Esophagus muscularis mucosa (tissue), 4 donors: ENCODE data around the gene NYAP2.

ENCODE experiments used
- EP300 ChIP-seq: sonication (generic); formaldehyde crosslinking; IDR thresholded peaks from one replicate; pipeline ENCODE4 v1.6.1; 2017; ENCODE audit warnings: antibody characterized with exemption
- POLR2A ChIP-seq: fragments of 450-650 bp; IDR thresholded peaks from one replicate; pipeline ENCODE4 v1.6.1; 2017; ENCODE audit warnings: antibody characterized with exemption, moderate library complexity, mild to moderate bottlenecking, low read depth
- POLR2AphosphoS5 ChIP-seq, 2 donors: sonication (generic); formaldehyde crosslinking; IDR thresholded peaks; one replicate each; pipeline ENCODE4 v1.6.1; 2017; ENCODE audit warnings: antibody characterized with exemption in 2 of 2
- TF ChIP-seq, protein P1 (sequence below), 3 experiments: fragments of 200-600 bp in 2 of 3; fragments of 450-650 bp in 1 of 3; sonication (generic) in 2 of 3; IDR thresholded peaks; one replicate each; pipeline ENCODE4 v1.5.1; 2017 to 2019; ENCODE audit warnings: antibody characterized with exemption in 3 of 3, mild to moderate bottlenecking in 2 of 3, moderate library complexity in 1 of 3

DNA sequence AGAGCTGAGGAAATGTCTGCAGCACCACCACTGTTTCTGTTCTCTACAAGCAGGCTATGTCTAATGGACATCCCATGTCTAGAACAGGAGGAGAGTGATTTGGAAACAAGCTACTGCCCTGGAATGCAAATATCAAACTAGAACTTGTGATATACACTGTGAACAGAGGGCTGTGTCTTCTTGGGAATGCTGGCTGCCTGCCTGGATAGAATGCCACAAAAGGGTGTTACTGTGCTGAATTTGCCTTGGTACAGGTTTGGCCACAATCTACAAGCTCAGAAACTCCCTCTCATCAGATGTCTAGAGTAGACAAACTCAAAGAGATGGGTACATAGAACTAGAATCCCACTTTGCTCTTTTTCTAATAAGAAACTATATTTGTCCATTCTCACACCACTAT is 170.5 kb downstream of the NYAP2 start:
- TF ChIP-seq POLR2AphosphoS5 (IDR thresholded peaks at IDR 0.05) (no peak), POLR2A (no peak), EP300 (no peak)
- TF ChIP-seq, protein P1, sequence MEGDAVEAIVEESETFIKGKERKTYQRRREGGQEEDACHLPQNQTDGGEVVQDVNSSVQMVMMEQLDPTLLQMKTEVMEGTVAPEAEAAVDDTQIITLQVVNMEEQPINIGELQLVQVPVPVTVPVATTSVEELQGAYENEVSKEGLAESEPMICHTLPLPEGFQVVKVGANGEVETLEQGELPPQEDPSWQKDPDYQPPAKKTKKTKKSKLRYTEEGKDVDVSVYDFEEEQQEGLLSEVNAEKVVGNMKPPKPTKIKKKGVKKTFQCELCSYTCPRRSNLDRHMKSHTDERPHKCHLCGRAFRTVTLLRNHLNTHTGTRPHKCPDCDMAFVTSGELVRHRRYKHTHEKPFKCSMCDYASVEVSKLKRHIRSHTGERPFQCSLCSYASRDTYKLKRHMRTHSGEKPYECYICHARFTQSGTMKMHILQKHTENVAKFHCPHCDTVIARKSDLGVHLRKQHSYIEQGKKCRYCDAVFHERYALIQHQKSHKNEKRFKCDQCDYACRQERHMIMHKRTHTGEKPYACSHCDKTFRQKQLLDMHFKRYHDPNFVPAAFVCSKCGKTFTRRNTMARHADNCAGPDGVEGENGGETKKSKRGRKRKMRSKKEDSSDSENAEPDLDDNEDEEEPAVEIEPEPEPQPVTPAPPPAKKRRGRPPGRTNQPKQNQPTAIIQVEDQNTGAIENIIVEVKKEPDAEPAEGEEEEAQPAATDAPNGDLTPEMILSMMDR (IDR thresholded peaks at IDR 0.05): no peak
